ENCODE results near the gene MBD4.

DNA sequence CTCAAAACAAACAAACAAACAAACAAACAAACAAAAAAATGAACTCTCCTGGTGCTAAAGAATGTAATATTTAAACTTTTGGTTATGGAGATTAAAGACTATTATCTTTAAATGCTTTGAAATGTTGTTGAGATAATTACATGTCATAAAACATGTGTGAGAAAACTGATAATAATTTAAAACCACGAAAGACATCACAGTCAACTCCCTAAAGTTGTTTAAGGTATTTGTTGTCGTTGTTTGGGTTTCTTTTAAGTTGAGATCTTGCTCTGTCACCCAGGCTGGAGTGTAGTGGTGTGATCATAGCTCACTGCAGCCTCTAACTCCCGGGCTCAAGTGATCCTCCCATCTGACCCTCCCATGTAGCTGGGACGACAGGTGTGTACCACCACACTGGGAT lies 23.3 kb downstream of the MBD4 start:
- TF ChIP-seq, protein P1, sequence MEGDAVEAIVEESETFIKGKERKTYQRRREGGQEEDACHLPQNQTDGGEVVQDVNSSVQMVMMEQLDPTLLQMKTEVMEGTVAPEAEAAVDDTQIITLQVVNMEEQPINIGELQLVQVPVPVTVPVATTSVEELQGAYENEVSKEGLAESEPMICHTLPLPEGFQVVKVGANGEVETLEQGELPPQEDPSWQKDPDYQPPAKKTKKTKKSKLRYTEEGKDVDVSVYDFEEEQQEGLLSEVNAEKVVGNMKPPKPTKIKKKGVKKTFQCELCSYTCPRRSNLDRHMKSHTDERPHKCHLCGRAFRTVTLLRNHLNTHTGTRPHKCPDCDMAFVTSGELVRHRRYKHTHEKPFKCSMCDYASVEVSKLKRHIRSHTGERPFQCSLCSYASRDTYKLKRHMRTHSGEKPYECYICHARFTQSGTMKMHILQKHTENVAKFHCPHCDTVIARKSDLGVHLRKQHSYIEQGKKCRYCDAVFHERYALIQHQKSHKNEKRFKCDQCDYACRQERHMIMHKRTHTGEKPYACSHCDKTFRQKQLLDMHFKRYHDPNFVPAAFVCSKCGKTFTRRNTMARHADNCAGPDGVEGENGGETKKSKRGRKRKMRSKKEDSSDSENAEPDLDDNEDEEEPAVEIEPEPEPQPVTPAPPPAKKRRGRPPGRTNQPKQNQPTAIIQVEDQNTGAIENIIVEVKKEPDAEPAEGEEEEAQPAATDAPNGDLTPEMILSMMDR (conservative IDR thresholded peaks at IDR 0.05; ENCODE audit: low read depth, low read length), result no peak
- no peak for TF ChIP-seq EZH2 (IDR thresholded peaks at IDR 0.05; ENCODE audit: low read length, unreplicated experiment)
